SU-DHL-6 (cell line): ENCODE results near the gene BCL2.

Experiments
- CTCF ChIP-seq: fragments of 200-600 bp; sonication (generic); IDR thresholded peaks from one replicate; pipeline ENCODE4 v1.5.1; 2017; ENCODE audit warnings: antibody characterized with exemption, mild to moderate bottlenecking, low read length, moderate library complexity; ENCODE audit not compliant: insufficient read depth, poor library complexity, severe bottlenecking
- EZH2phosphoT487 ChIP-seq: fragments of 200-600 bp; sonication (generic), shearing (Covaris generic); conservative IDR thresholded peaks from 2 replicates; pipeline ENCODE4 v1.6.1; 2018; ENCODE audit warnings: mild to moderate bottlenecking, antibody characterized with exemption, low read length, moderate library complexity, mixed read lengths

GRCh38 chr18:63186520-63187222 lies 132.9 kb downstream of the BCL2 start:
- TF ChIP-seq CTCF (no peak), EZH2phosphoT487 (no peak)
